Aorta (tissue), 5 donors: ENCODE data around the gene PDSS2. TPM values are rescaled to one million over a fixed set of nuclear protein-coding genes. Genes with fewer than 3 reads are reported as not detected.
"Not testable (repeated sequence)": the region's sequence is repeated elsewhere in the genome, so short reads cannot be mapped to it uniquely, and the experiment has no call there.

Experiments
- ATAC-seq: fragments of 200-7000 bp; cut with Tn5 transposase; one replicate; pipeline ENCODE4 v1.9.1; 2022; ENCODE audit warnings: moderate library complexity; ENCODE audit not compliant: low FRiP score
- DNase-seq, 2 donors: peaks; one replicate each; pipeline ENCODE4 v3.0.0-alpha.2; 2020
- H3K27ac ChIP-seq, 2 donors: one replicate each; pipeline ENCODE4 v1.5.1; 2013; ENCODE audit warnings: low read length in 2 of 2, mild to moderate bottlenecking in 2 of 2, moderate library complexity in 2 of 2, control low read depth in 1 of 2, inconsistent platforms in 1 of 2, low read depth in 1 of 2
- H3K27me3 ChIP-seq, 2 donors: one replicate each; pipeline ENCODE4 v1.6.1; 2013; ENCODE audit warnings: control low read depth in 1 of 2, low read length in 1 of 2, mild to moderate bottlenecking in 1 of 2, moderate library complexity in 1 of 2; ENCODE audit not compliant: insufficient read depth in 2 of 2, control insufficient read depth in 1 of 2
- H3K36me3 ChIP-seq, 2 donors: one replicate each; pipeline ENCODE4 v1.6.1; 2013; ENCODE audit warnings: control low read depth in 1 of 2, low read length in 1 of 2, mild to moderate bottlenecking in 1 of 2; ENCODE audit not compliant: insufficient read depth in 2 of 2, control insufficient read depth in 1 of 2
- H3K4me1 ChIP-seq, 2 donors: one replicate each; pipeline ENCODE4 v1.6.1; 2013; ENCODE audit warnings: low read length in 2 of 2, control low read depth in 1 of 2, mild to moderate bottlenecking in 1 of 2, moderate library complexity in 1 of 2; ENCODE audit not compliant: insufficient read depth in 2 of 2, control insufficient read depth in 1 of 2
- H3K4me3 ChIP-seq, 2 donors: one replicate each; pipeline ENCODE4 v1.5.1; 2013; ENCODE audit warnings: low read length in 2 of 2, control low read depth in 1 of 2, mild to moderate bottlenecking in 1 of 2
- H3K9me3 ChIP-seq: one replicate; pipeline ENCODE4 v1.6.1; 2013; ENCODE audit warnings: mild to moderate bottlenecking, low read length; ENCODE audit not compliant: control insufficient read depth
- WGBS, 2 donors: extraction: QIAGEN DNeasy Blood & Tissue Kit; methylation state at CpG; one replicate each; pipeline ENCODE4 v1.1.7; 2013; 5-methylcytosine and 5-hydroxymethylcytosine counted together
- intact Hi-C, 2 donors: fragments of 100-400 bp; cut with DNase I; formaldehyde crosslinking; loops; one replicate each; pipeline versions ENCODE4 v1.14.2 to v1.15.0; 2022
- polyA plus RNA-seq, 2 donors: library from polyadenylated mRNA; stranded (reverse); fragments of 200-250 nt; gene quantifications; one replicate each; pipeline ENCODE4 v1.2.3, GENCODE V29; 2013
- total RNA-seq, 2 donors: library from RNA; stranded (reverse); fragmentation: NEBNext Ultra II Directional; extraction: Animal tissue kit (Norgen Biotek cat#: 25700); gene quantifications; one replicate each; pipeline ENCODE4 v1.2.1, GENCODE V29; 2021
- donor health status: healthy with polysubstance abuse.
- donor health status: Bipolar disorder and iron deficiency.
- donor health status: DM: no; HTN: no; CAD: no.
- donor health status: DM: no; HTN: no; CAD: no.
- donor health status: DM: yes; HTN: yes; CAD: no.

Gene PDSS2
- total and polyA plus RNA-seq, 4 donors: 5.3 to 12.9 (median 9.0) TPM

DNA sequence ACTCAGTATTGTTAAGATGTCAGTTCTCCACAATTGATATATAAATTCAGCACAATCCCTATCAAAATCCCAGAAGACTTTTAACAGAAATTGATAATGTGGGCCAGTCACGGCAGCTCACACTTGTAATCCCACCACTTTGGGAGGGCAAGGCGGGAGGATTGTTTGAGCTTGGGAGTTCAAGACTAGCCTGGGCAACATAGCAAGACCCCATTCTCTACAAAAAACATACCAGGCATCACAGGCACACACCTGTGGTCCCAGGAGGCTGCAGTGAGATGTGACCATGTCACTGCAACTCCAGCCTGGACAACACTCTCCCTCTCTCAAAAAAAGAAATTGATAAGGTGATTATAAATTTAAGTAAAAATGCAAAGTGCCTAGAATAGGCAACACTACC is 90.9 kb downstream of the PDSS2 start:
- no peaks in the 10 kb centered on the region for H3K4me1 ChIP-seq
- WGBS, 2 donors: 96 to 97% methylated on average over 2 of the region's 2 CpGs
- DNase-seq: no peak
- intact Hi-C loops: no loop called here
- H3K4me3 ChIP-seq: no peak overlapping the region
- H3K36me3 ChIP-seq: no peaks in the 10 kb centered on the region
- no peaks in the 10 kb centered on the region for H3K27me3 ChIP-seq
- no peak overlapping the region for H3K27ac ChIP-seq
- H3K9me3 ChIP-seq: peaks cover 1% of the 10 kb centered on the region
- no peak for ATAC-seq

DNA sequence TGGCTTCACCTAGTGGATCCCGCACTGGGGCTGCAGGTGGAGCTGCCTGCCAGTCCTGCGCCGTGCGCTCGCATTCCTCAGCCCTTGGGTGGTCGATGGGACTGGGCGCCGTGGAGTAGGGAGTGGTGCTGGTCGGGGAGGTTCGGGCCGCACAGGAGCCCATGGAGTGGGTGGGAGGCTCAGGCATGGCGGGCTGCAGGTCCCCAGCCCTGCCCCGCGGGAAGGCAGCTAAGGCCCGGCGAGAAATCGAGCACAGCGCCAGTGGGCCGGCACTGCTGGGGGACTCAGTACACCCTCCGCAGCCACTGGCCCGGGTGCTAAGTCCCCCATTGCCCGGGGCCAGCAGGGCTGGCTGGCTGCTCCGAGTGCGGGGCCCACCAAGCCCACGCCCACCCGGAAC is 95.2 kb downstream of the PDSS2 start:
- H3K4me3 ChIP-seq, H3K9me3 ChIP-seq, H3K27me3 ChIP-seq, H3K27ac ChIP-seq, H3K4me1 ChIP-seq, H3K36me3 ChIP-seq, intact Hi-C loops, ATAC-seq: not testable (repeated sequence)
- peak in 1 of 2 donors; percentile 44 for DNase-seq
- WGBS, 2 donors: 94 to 98% methylated on average over 15 to 26 of the region's 26 CpGs

DNA sequence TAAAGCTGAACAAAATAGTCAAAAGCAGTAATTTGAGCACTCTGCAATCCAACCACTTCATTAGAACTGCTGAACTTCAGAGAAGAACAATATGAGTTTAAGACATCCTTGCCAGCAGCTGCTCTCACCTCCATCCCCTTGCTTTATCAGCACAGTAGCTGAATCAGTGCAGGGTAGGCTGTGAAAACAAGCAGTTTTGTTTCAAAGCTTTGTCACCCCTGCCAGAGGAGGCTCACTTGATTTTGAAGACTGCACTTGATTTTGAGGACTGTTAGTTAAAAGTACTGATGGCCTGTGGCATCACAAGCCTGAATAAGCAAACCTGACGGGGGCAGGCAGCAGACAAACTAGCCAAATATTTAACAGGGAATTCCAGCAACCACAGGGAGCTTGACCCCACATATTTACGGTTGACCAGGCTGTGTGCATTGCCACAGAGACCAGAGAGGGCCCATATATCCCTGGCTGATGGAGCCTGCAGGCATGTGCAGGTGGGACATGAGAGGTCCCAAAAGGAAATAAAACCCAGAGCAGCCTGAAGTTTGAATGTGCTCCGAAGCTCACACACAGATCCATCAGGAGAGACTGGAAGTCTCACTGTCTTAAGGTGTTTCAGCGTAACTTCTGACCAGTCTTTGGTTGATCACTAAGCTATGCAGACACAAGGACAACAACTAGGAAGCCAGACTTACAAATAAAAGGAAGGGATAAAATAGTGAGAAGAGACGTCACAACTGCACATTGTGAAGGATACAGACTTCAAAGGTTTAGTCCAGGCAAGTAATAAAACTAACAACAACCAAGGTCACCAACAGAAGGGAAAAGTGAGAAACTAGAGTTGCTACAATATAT is 97.4 kb downstream of the PDSS2 start:
- ATAC-seq (no peak), DNase-seq (no peak)
- H3K4me3 ChIP-seq: no peak overlapping the region
- intact Hi-C loops: no loop called here
- H3K9me3 ChIP-seq: no peaks in the 10 kb centered on the region
- no peaks in the 10 kb centered on the region for H3K27me3 ChIP-seq
- no peak overlapping the region for H3K27ac ChIP-seq
- WGBS, 2 donors: 80 to 89% methylated on average over 5 of the region's 5 CpGs
- H3K4me1 ChIP-seq: no peaks in the 10 kb centered on the region
- peaks cover 0 to 2% of the 10 kb centered on the region in 2 donors for H3K36me3 ChIP-seq

DNA sequence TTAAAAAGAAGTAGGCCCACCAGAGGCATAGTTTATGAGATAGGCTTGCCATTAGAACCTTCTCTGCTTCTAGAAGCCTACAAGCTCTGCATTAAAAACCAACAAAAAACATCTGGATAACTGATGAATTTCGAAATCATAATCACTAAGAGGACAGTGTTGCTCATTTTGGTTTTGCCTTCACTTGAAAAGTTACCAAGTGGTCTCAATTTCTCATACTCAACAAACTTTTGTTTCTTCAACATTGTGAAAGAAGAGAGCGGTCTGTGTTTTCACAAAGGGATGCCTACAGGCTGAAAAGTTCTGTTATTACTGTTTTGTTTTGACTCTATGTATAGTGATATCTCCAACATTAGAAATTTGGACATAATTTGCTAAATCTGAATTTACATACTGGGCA is 98.9 kb downstream of the PDSS2 start:
- H3K9me3 ChIP-seq: no peaks in the 10 kb centered on the region
- H3K27me3 ChIP-seq: no peaks in the 10 kb centered on the region
- DNase-seq (no peak), ATAC-seq (no peak)
- no peak overlapping the region for H3K27ac ChIP-seq
- 96 to 98% methylated on average over 2 of the region's 2 CpGs for WGBS, 2 donors
- H3K4me3 ChIP-seq: no peak overlapping the region
- intact Hi-C loops: no loop called here
- no peaks in the 10 kb centered on the region for H3K4me1 ChIP-seq
- H3K36me3 ChIP-seq: peaks cover 0 to 2% of the 10 kb centered on the region in 2 donors

DNA sequence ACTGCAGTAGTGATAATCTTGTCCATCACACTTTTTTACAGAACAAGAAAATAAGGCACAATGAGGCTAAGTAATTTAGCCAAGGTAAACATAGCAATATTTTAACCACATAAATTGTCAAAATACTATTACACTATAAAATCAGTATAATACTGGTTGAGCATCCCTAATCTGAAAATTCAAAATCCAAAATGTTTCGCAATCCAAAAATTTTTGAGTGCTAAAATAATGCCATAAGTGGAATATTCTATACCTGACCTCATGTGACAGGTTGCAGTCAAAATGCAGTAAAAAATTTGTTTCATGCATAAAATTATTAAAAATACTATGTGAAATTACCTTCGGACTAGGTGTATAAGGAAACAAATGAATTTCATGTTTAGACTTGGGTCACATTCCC is 101.5 kb downstream of the PDSS2 start:
- 95 to 97% methylated on average over 2 of the region's 2 CpGs for WGBS, 2 donors
- no peak overlapping the region for H3K27ac ChIP-seq
- intact Hi-C loops: no loop called here
- H3K9me3 ChIP-seq: no peaks in the 10 kb centered on the region
- no peaks in the 10 kb centered on the region for H3K36me3 ChIP-seq
- no peaks in the 10 kb centered on the region for H3K4me1 ChIP-seq
- H3K27me3 ChIP-seq: no peaks in the 10 kb centered on the region
- DNase-seq (no peak), ATAC-seq (no peak)
- no peak overlapping the region for H3K4me3 ChIP-seq

DNA sequence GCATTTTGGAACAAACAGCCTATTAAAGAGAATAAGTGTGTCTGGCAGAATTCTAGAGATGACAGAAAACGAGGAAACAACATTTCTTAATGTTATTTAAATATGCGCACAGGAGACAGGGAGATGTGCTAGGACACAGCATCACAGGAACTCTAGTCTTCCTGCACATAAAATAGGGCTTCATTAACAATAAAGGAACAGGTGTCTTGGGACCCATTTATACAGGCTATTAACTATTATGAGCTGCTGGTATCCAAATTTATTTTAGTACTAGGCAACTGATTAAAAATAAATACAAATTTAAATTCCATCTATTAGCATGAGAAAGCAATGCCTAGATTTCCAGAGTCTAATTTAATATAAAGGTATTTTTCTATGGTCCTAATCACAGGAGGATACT is 102.3 kb downstream of the PDSS2 start:
- Histone ChIP-seq H3K4me3 (no peak overlapping the region), H3K36me3 (no peaks in the 10 kb centered on the region), H3K27me3 (no peaks in the 10 kb centered on the region), H3K27ac (no peak overlapping the region), H3K9me3 (no peaks in the 10 kb centered on the region), H3K4me1 (no peaks in the 10 kb centered on the region)
- WGBS, 2 donors: 93 to 96% methylated on average over 2 of the region's 2 CpGs
- ATAC-seq (no peak), DNase-seq (no peak)
- intact Hi-C loops: no loop called here

DNA sequence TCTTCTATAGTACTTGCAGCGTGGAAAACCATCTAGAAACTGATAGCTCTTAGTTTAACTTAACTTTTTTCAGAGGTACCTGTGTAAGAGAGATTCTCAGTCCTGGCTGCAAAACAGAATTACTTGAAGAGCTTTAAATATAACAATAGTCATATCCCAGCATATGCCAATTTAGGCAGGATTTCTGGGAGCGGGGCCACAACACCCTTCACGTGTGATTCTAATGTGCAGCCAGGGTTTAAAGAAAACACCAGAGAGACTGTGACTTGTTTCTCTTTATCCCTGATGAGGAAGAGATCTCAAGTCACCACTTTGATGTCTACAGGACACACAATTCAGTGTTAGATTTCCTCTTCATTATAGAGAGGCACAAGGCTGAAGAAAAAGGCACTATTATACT is 103.7 kb downstream of the PDSS2 start:
- DNase-seq (no peak), ATAC-seq (no peak)
- Histone ChIP-seq H3K4me3 (no peak overlapping the region), H3K4me1 (no peaks in the 10 kb centered on the region), H3K9me3 (no peaks in the 10 kb centered on the region), H3K36me3 (no peaks in the 10 kb centered on the region), H3K27ac (peak overlapping the region in 1 of 2 donors; percentile 47), H3K27me3 (no peaks in the 10 kb centered on the region)
- WGBS, 2 donors: 26 to 35% methylated on average over 3 of the region's 3 CpGs
- intact Hi-C loops: no loop called here

DNA sequence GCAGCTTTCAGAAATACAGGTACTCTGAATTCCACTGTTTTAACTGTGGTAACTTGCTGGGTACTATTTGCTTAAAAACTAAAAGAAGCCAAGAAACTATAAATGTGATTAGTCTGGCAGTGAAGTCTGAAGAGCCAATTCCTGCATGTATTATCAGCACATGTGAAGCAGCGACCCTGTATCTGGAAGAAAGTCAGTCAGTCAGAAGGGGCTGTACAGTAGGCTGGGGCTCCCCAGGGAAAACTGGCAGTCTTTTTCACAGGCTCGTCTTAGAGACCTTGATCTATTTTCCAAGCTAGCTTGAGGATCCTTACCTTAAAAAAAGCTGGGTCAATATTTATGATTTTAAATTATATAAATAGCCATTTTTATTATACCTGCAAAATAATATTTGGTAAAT is 104.9 kb downstream of the PDSS2 start:
- Histone ChIP-seq H3K27me3 (no peaks in the 10 kb centered on the region), H3K9me3 (no peaks in the 10 kb centered on the region), H3K4me3 (peak overlapping the region in 1 of 2 donors; percentile 34), H3K27ac (no peak overlapping the region), H3K4me1 (no peaks in the 10 kb centered on the region), H3K36me3 (no peaks in the 10 kb centered on the region)
- ATAC-seq (no peak), DNase-seq (no peak)
- intact Hi-C loops: no loop called here
- WGBS, 2 donors: 17 to 19% methylated on average over 2 of the region's 2 CpGs

DNA sequence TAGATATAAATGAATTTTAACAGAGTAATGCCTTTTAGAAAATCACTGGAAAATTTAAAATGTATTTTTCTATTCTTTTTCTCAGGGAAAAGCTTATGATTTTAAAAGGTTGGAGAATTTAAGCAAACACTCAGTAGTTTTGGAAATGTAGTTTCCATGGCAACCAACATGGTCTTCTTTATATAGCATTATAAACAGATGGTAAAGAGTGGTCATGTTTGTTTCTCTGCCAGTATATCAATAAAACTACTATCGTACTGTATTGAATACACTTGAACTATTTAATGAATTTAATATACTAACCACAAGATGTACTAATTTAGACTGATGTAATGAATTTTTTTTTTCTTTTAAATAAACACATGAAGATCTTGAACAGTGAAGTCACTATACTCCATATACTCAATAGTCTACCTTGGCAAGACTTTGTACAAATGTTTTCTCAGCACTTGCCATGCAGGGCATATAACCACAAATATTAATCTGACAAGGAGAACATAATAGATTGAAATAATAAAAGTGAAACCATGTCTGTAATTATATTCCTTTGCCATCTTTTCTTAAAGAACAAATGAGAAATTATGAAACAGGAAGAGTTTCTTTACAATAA is 105.5 kb downstream of the PDSS2 start:
- no peak for ATAC-seq
- no peak for DNase-seq
- Histone ChIP-seq H3K4me1 (no peaks in the 10 kb centered on the region), H3K9me3 (no peaks in the 10 kb centered on the region), H3K27me3 (no peaks in the 10 kb centered on the region), H3K36me3 (no peaks in the 10 kb centered on the region), H3K27ac (no peak overlapping the region), H3K4me3 (peak overlapping the region in 1 of 2 donors; percentile 34)
- WGBS, 2 donors: 16% methylated on average over 1 of the region's 1 CpG
- intact Hi-C loops: no loop called here
